Hepatocyte (in vitro differentiated cells): ENCODE measurements around the gene EHBP1. TPM values are rescaled to one million over a fixed set of nuclear protein-coding genes. Genes with fewer than 3 reads are reported as not detected.

Experiments used
- DNase-seq: peaks from one replicate; pipeline ENCODE4 v3.0.0-alpha.2; 2016; ENCODE audit warnings: low spot score
- H2AFZ ChIP-seq: fragments of 200-600 bp; sonication (generic); 2 replicates; pipeline ENCODE4 v1.6.0; 2016; ENCODE audit warnings: antibody characterized with exemption, mild to moderate bottlenecking
- H3K27ac ChIP-seq: fragments of 200-600 bp; sonication (generic); 2 replicates; pipeline ENCODE4 v1.5.1; 2016; ENCODE audit warnings: mild to moderate bottlenecking
- H3K27me3 ChIP-seq: fragments of 200-600 bp; sonication (generic); 2 replicates; pipeline ENCODE4 v1.6.1; 2016
- H3K36me3 ChIP-seq: fragments of 200-600 bp; sonication (generic); replicated peaks from 2 replicates; pipeline ENCODE4 v1.5.1; 2016; ENCODE audit warnings: low read depth; ENCODE audit not compliant: insufficient read depth
- H3K4me1 ChIP-seq: fragments of 200-600 bp; sonication (generic); 2 replicates; pipeline ENCODE4 v1.5.1; 2016; ENCODE audit warnings: mild to moderate bottlenecking, moderate library complexity; ENCODE audit not compliant: insufficient read depth
- H3K4me2 ChIP-seq: fragments of 200-600 bp; sonication (generic); 2 replicates; pipeline ENCODE4 v1.6.0; 2016
- H3K4me3 ChIP-seq: fragments of 200-600 bp; sonication (generic); 2 replicates; pipeline ENCODE4 v1.5.1; 2016; ENCODE audit warnings: mild to moderate bottlenecking
- H3K79me2 ChIP-seq: fragments of 200-600 bp; sonication (generic); 2 replicates; pipeline ENCODE4 v1.6.0; 2017; ENCODE audit warnings: mild to moderate bottlenecking
- H3K9me2 ChIP-seq: fragments of 200-600 bp; sonication (generic); replicated peaks from 2 replicates; pipeline ENCODE4 v1.6.0; 2017; ENCODE audit warnings: mild to moderate bottlenecking; ENCODE audit not compliant: insufficient read depth
- H3K9me3 ChIP-seq: fragments of 200-600 bp; sonication (generic); 2 replicates; pipeline ENCODE4 v1.5.1; 2016; ENCODE audit warnings: low read depth, mild to moderate bottlenecking
- H4K20me1 ChIP-seq: fragments of 200-600 bp; sonication (generic); 2 replicates; pipeline ENCODE4 v1.6.0; 2016; ENCODE audit warnings: mild to moderate bottlenecking; ENCODE audit not compliant: insufficient read depth, poor library complexity, severe bottlenecking
- EZH2 ChIP-seq: fragments of 200-600 bp; sonication (generic); IDR thresholded peaks from 2 replicates; pipeline ENCODE4 v1.6.1; 2016; ENCODE audit warnings: antibody characterized with exemption, mild to moderate bottlenecking, borderline replicate concordance
- EZH2phosphoT487 ChIP-seq: fragments of 200-600 bp; sonication (generic); IDR thresholded peaks from one replicate; pipeline ENCODE4 v1.6.1; 2018; ENCODE audit warnings: antibody characterized with exemption, mild to moderate bottlenecking, low read depth, moderate library complexity; ENCODE audit not compliant: unreplicated experiment, severe bottlenecking
- WGBS: methylation state at CpG from one replicate; pipeline ENCODE4 v1.1.6; 2016; ENCODE audit warnings: low lambda C conversion rate; ENCODE audit errors: missing lambda C conversion rate; 5-methylcytosine and 5-hydroxymethylcytosine counted together
- polyA plus RNA-seq: library from polyadenylated mRNA; unstranded; fragments of >200 nt; fragmentation: Nextera tagmentation; extraction: Ambion mirVana; gene quantifications from 2 replicates; pipeline ENCODE4 v1.2.1, GENCODE V29; 2016
- total RNA-seq: library from RNA; depleted of rRNA; stranded (reverse); fragments of >200 nt; gene quantifications from 2 replicates; pipeline ENCODE4 v1.2.3, GENCODE V29; 2014
- TF ChIP-seq, protein P1 (sequence below): fragments of 200-600 bp; sonication (generic); IDR thresholded peaks from 2 replicates; pipeline ENCODE4 v1.5.1; 2016; ENCODE audit warnings: antibody characterized with exemption, mild to moderate bottlenecking; ENCODE audit not compliant: poor library complexity

The EHBP1 gene
- total and polyA plus RNA-seq, 2 experiments from 2014 or later: 11.4 to 34.6 TPM

DNA sequence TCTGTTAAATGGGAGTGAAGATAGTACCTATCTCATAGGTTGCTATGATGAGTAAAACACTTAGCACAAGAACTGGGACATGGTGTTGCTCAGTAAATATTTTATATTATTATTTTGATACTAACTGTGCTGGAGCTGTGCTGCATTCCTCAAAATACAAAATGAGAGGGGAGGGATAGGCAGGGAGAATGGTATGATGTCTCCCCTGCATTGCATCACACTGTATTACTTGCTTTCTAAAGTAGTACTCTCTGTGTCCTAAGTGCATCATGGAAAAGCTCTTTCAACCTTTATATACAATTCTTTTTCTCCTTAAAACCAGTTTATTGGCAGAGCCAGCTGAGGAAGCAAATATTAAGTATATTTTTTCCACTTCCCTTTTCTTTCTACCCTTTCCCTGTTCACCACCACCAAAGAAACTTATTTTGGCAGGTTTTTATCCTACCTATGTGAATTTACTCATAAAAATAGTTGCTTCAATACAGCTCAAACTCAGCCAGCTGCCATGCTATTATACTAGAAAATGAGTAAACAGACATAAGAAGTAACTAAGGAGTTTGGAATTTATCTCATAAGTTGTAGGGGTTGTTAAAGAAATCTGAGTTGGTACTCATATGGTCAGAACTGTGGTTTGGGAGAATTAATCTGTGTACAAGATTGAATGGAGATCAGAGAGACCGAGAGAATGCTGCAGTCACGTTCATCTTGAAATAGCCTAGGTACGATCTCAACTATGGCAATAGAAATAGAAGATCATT lies 60.3 kb downstream of the EHBP1 start:
- H3K36me3 ChIP-seq: no peaks in the 10 kb centered on the region
- no peak overlapping the region for H3K4me3 ChIP-seq
- no peaks in the 10 kb centered on the region for H4K20me1 ChIP-seq
- no peak overlapping the region for H2AFZ ChIP-seq
- 96% methylated on average over 3 of the region's 3 CpGs for WGBS
- no peaks in the 10 kb centered on the region for H3K27me3 ChIP-seq
- H3K9me2 ChIP-seq: no peaks in the 10 kb centered on the region
- TF ChIP-seq EZH2: no peak
- TF ChIP-seq, protein P1, sequence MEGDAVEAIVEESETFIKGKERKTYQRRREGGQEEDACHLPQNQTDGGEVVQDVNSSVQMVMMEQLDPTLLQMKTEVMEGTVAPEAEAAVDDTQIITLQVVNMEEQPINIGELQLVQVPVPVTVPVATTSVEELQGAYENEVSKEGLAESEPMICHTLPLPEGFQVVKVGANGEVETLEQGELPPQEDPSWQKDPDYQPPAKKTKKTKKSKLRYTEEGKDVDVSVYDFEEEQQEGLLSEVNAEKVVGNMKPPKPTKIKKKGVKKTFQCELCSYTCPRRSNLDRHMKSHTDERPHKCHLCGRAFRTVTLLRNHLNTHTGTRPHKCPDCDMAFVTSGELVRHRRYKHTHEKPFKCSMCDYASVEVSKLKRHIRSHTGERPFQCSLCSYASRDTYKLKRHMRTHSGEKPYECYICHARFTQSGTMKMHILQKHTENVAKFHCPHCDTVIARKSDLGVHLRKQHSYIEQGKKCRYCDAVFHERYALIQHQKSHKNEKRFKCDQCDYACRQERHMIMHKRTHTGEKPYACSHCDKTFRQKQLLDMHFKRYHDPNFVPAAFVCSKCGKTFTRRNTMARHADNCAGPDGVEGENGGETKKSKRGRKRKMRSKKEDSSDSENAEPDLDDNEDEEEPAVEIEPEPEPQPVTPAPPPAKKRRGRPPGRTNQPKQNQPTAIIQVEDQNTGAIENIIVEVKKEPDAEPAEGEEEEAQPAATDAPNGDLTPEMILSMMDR: no peak
- no peak for TF ChIP-seq EZH2phosphoT487
- no peak for DNase-seq
- no peaks in the 10 kb centered on the region for H3K9me3 ChIP-seq
- no peak overlapping the region for H3K27ac ChIP-seq
- no peak overlapping the region for H3K4me2 ChIP-seq
- peaks cover 29% of the 10 kb centered on the region for H3K79me2 ChIP-seq
- H3K4me1 ChIP-seq: no peaks in the 10 kb centered on the region

DNA sequence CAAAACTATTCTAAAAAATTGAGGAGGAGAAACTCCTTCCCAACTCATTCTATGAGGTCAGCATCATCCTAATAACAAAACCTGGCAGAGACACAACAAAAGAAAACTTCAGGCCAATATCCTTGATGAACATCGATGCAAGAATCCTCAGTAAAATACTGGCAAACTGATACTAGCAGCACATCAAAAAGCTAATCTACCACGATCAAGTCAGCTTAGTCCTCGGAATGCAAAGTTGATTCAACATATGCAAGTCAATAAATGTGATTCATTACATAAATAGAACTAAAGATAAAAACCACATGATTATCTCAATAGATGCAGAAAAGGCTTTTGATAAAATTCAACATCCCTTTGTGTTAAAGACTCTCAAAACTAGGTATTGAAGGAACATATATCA lies 63.1 kb downstream of the EHBP1 start:
- Histone ChIP-seq H3K9me2 (no peaks in the 10 kb centered on the region), H3K36me3 (no peaks in the 10 kb centered on the region), H3K27ac (no peak overlapping the region), H3K4me1 (no peaks in the 10 kb centered on the region), H2AFZ (no peak overlapping the region), H3K27me3 (no peaks in the 10 kb centered on the region), H3K4me3 (no peak overlapping the region), H3K79me2 (peaks cover 5% of the 10 kb centered on the region), H3K4me2 (no peak overlapping the region), H3K9me3 (no peaks in the 10 kb centered on the region), H4K20me1 (no peaks in the 10 kb centered on the region)
- WGBS: 76% methylated on average over 3 of the region's 3 CpGs
- no peak for DNase-seq
- TF ChIP-seq EZH2phosphoT487: no peak
- TF ChIP-seq, protein P1: no peak
- TF ChIP-seq EZH2: no peak

- Histone ChIP-seq H3K9me3 (no peaks in the 10 kb centered on the region), H3K27ac (no peak overlapping the region), H3K4me3 (no peak overlapping the region), H3K4me1 (no peaks in the 10 kb centered on the region), H3K4me2 (no peak overlapping the region), H4K20me1 (no peaks in the 10 kb centered on the region), H3K79me2 (peaks cover 3% of the 10 kb centered on the region), H3K9me2 (no peaks in the 10 kb centered on the region), H2AFZ (no peak overlapping the region), H3K36me3 (no peaks in the 10 kb centered on the region), H3K27me3 (no peaks in the 10 kb centered on the region)
- no peak for TF ChIP-seq EZH2phosphoT487
- TF ChIP-seq, protein P1: no peak
- no peak for TF ChIP-seq EZH2
- WGBS: 75% methylated on average over 4 of the region's 4 CpGs
- DNase-seq: no peak
These were observed 65.1 kb downstream of the EHBP1 start for GRCh38 chr2:62770629-62771028.
